K562 (cell line): ENCODE measurements around the gene DHDDS. TPM values are rescaled to one million over a fixed set of nuclear protein-coding genes. Genes with fewer than 3 reads are reported as not detected.
A peak's percentile ranks its signal among the peaks of the same experiment; 100 is the strongest.

ENCODE experiments used
- CUX1 ChIP-seq: fragments of 200-800 bp; sonication (Bioruptor generic); IDR thresholded peaks from 2 replicates; pipeline ENCODE4 v1.6.1; 2016; ENCODE audit warnings: missing genetic modification characterization, missing compliant biosample characterization
- DLX4 ChIP-seq: fragments of 250-450 bp; sonication (Bioruptor Pico); IDR thresholded peaks from 2 replicates; pipeline ENCODE4 v1.6.1; 2021; ENCODE audit warnings: mild to moderate bottlenecking
- EHMT2 ChIP-seq: fragments of 450-650 bp; IDR thresholded peaks from 2 replicates; pipeline ENCODE4 v1.6.1; 2018; ENCODE audit warnings: antibody characterized with exemption
- ELF4 ChIP-seq: fragments of 450-650 bp; formaldehyde crosslinking; IDR thresholded peaks from 2 replicates; pipeline ENCODE4 v1.4.0; 2022; ENCODE audit warnings: missing genetic modification characterization
- GTF3C2 ChIP-seq: IDR thresholded peaks from 3 replicates; pipeline ENCODE4 v1.6.1; 2011; ENCODE audit warnings: borderline replicate concordance, mild to moderate bottlenecking, moderate library complexity; ENCODE audit not compliant: insufficient read length; ENCODE audit errors: extremely low read depth
- HDGF ChIP-seq: fragments of 450-650 bp; IDR thresholded peaks from 2 replicates; pipeline ENCODE4 v1.6.1; 2016
- HEY1 ChIP-seq: fragments of 250-450 bp; sonication (Bioruptor Pico); IDR thresholded peaks from 2 replicates; pipeline ENCODE4 v1.5.0; 2020; ENCODE audit warnings: mild to moderate bottlenecking, moderate library complexity, borderline replicate concordance
- LCOR ChIP-seq: sonication (generic); formaldehyde crosslinking; IDR thresholded peaks from 2 replicates; pipeline ENCODE4 v1.8.0; 2022; ENCODE audit warnings: mild to moderate bottlenecking, missing genetic modification reagents
- NRF1 ChIP-seq, 2 experiments: fragments of 450-650 bp; IDR thresholded peaks in 1 of 2; conservative IDR thresholded peaks in 1 of 2; 2 replicates each; pipeline ENCODE4 v1.6.1; 2014; ENCODE audit warnings: mild to moderate bottlenecking in 2 of 2
- PCBP1 ChIP-seq: fragments of 200-400 bp; formaldehyde crosslinking; IDR thresholded peaks from 2 replicates; pipeline ENCODE4 v1.6.1; 2018; ENCODE audit warnings: mild to moderate bottlenecking, low read depth, low read length; ENCODE audit not compliant: poor library complexity, severe bottlenecking
- SRSF9 ChIP-seq: fragments of 200-400 bp; formaldehyde crosslinking; IDR thresholded peaks from 2 replicates; pipeline ENCODE4 v1.6.1; 2017; ENCODE audit warnings: low read depth, low read length, borderline replicate concordance
- TAF1 ChIP-seq: IDR thresholded peaks from 2 replicates; pipeline ENCODE4 v1.6.1; 2011; ENCODE audit warnings: mild to moderate bottlenecking, low read length, moderate library complexity; ENCODE audit not compliant: insufficient read depth, control insufficient read depth, severe bottlenecking; ENCODE audit errors: extremely low read depth
- ZBTB49 ChIP-seq: sonication (generic); formaldehyde crosslinking; IDR thresholded peaks from 2 replicates; pipeline ENCODE4 v1.8.0; 2022; ENCODE audit warnings: missing genetic modification reagents, mild to moderate bottlenecking, borderline replicate concordance
- ZKSCAN1 ChIP-seq: fragments of 150-350 bp; IDR thresholded peaks from 2 replicates; pipeline ENCODE4 v1.6.1; 2016; ENCODE audit warnings: low read depth, low read length
- ZNF449 ChIP-seq: fragments of 250-450 bp; sonication (Bioruptor Pico); IDR thresholded peaks from 2 replicates; pipeline ENCODE4 v1.8.0; 2022; ENCODE audit warnings: moderate library complexity, mild to moderate bottlenecking, inconsistent platforms
- polyA plus RNA-seq, 8 experiments: library from polyadenylated mRNA; depleted of rRNA in 4 of 8; stranded (reverse) in 5 of 8; unstranded in 3 of 8; fragments of >200 nt; fragmentation: Nextera tagmentation in 2 of 8; fragmentation: Illumina TruSeq in 1 of 8; extraction: Ambion mirVana in 2 of 8; extraction: Trizol in 1 of 8; gene quantifications; 2 replicates each; pipeline versions ENCODE4 v1.2.1 to v1.2.3, GENCODE V29; 2011 to 2014; ENCODE audit warnings: inconsistent platforms in 1 of 8, missing spikeins in 1 of 8
- total RNA-seq, 7 experiments: library from RNA; depleted of rRNA in 6 of 7; stranded (reverse); fragments of >200 nt in 6 of 7; fragmentation: Illumina TruSeq in 2 of 7; extraction: Trizol in 2 of 7; gene quantifications; 2 replicates each; pipeline versions ENCODE4 v1.2.1 to v1.2.3, GENCODE V29; 2011 to 2021; ENCODE audit warnings: low replicate concordance in 1 of 7

Gene DHDDS
- total and polyA plus RNA-seq, 9 of the 15 experiments (the other 6 are each of a cell fraction or from before 2014, with no cell fraction given): 33.3 to 55.0 (median 44.3) TPM

GRCh38 chr1:26391450-26391849, 40.7 kb upstream of the DHDDS start (continued):
- TF ChIP-seq DLX4 (no peak), HEY1 (CRISPR knock-in tag) (no peak), GTF3C2 (no peak), EHMT2 (0 out of 2 replicates have a peak, but pooled peaks have one; percentile 35), PCBP1 (no peak), HDGF (no peak), CUX1 (CRISPR knock-in tag) (no peak), ELF4 (no peak), ZNF449 (no peak), NRF1 (conservative IDR thresholded peaks at IDR 0.05 in 1 of 2, IDR thresholded peaks at IDR 0.05 in 1 of 2) (no peak), LCOR (0 out of 2 replicates have a peak, but pooled peaks have one; percentile 43), SRSF9 (no peak), ZBTB49 (CRISPR knock-in tag) (no peak), TAF1 (no peak), ZKSCAN1 (no peak)
